Lower lobe of right lung (tissue), 2 donors: ENCODE measurements around the gene TP63. TPM values are rescaled to one million over a fixed set of nuclear protein-coding genes. Genes with fewer than 3 reads are reported as not detected.

Source experiments
- ATAC-seq, 2 donors: fragments of 200-7000 bp; cut with Tn5 transposase; one replicate each; pipeline ENCODE4 v1.9.1; 2020 to 2022; ENCODE audit warnings: mild to moderate bottlenecking in 2 of 2, moderate library complexity in 2 of 2
- DNase-seq: peaks from one replicate; pipeline ENCODE4 v3.0.0-alpha.2; 2020
- H3K27ac ChIP-seq: fragments of 200-600 bp; one replicate; pipeline ENCODE4 v1.8.0; 2022
- H3K27me3 ChIP-seq: fragments of 200-600 bp; one replicate; pipeline ENCODE4 v1.8.0; 2022; ENCODE audit warnings: low read depth
- H3K36me3 ChIP-seq: fragments of 200-600 bp; one replicate; pipeline ENCODE4 v1.8.0; 2022; ENCODE audit warnings: mild to moderate bottlenecking
- H3K4me1 ChIP-seq: fragments of 200-600 bp; one replicate; pipeline ENCODE4 v1.8.0; 2022
- H3K4me3 ChIP-seq: fragments of 200-600 bp; one replicate; pipeline ENCODE4 v1.8.0; 2022; ENCODE audit warnings: mild to moderate bottlenecking
- H3K9me3 ChIP-seq: fragments of 200-600 bp; one replicate; pipeline ENCODE4 v1.8.0; 2022
- CTCF ChIP-seq: fragments of 200-600 bp; IDR thresholded peaks from one replicate; pipeline ENCODE4 v1.8.0; 2022; ENCODE audit warnings: antibody characterized with exemption, mild to moderate bottlenecking
- intact Hi-C: fragments of 100-400 bp; cut with DNase I; formaldehyde crosslinking; loops from one replicate; pipeline ENCODE4 v1.11.0; 2022
- long read RNA-seq: library from polyadenylated mRNA; unstranded; transcript quantifications from one replicate; pipeline ENCODE4 v2.0.0, GENCODE V29; 2021
- total RNA-seq: library from RNA; stranded (reverse); fragmentation: NEBNext Ultra II Directional; extraction: Animal tissue kit (Norgen Biotek cat#: 25700); gene quantifications from one replicate; pipeline ENCODE4 v1.2.1, GENCODE V29; 2021
- donor health status: DM: no; HTN: yes; CAD: no; lungs with severe emphysema.

Gene TP63
- total RNA-seq, result 2.1 TPM
- long read RNA-seq, partial matches to known transcripts, result 0 of 1 reads
- long read RNA-seq, other reads (novel, unspliced or antisense), result 1 of 1 reads

- no peaks in the 10 kb centered on the region for H3K9me3 ChIP-seq
- peak within 1 kb of the TSS; percentile 9 for H3K4me3 ChIP-seq
- ATAC-seq, result no peak
- peaks cover 12% of the 10 kb centered on the region for H3K4me1 ChIP-seq
- no peaks in the 10 kb centered on the region for H3K36me3 ChIP-seq
- H3K27ac ChIP-seq, result no peak within 1 kb of the TSS
- TF ChIP-seq CTCF, result no peak
- intact Hi-C loops, result no loop called here
- DNase-seq, result no peak
- H3K27me3 ChIP-seq, result no peaks in the 10 kb centered on the region
Measured at GRCh38 chr3:189631373-189631408, at the start of gene TP63. Gene TP63, plus strand, starts transcription at chr3:189631389. Its CDS starts 127 bp downstream, at chr3:189631516.

- intact Hi-C loops, result no loop called here
- DNase-seq (no peak), ATAC-seq (no peak)
- Histone ChIP-seq H3K27me3 (no peaks in the 10 kb centered on the region), H3K4me3 (no peak overlapping the region), H3K4me1 (no peaks in the 10 kb centered on the region), H3K27ac (no peak overlapping the region), H3K36me3 (no peaks in the 10 kb centered on the region), H3K9me3 (no peaks in the 10 kb centered on the region)
- TF ChIP-seq CTCF, result no peak
Measured at GRCh38 chr3:189582179-189582578, 49.0 kb upstream of the TP63 start.

GRCh38 chr3:189584645-189585044, 46.5 kb upstream of the TP63 start:
- no peak for DNase-seq
- no peak for ATAC-seq
- no peaks in the 10 kb centered on the region for H3K9me3 ChIP-seq

GRCh38 chr3:189586941-189587663, 44.1 kb upstream of the TP63 start:
- intact Hi-C loops, result no loop called here
- H3K36me3 ChIP-seq, result no peaks in the 10 kb centered on the region
- no peak for TF ChIP-seq CTCF
- no peaks in the 10 kb centered on the region for H3K4me1 ChIP-seq
- ATAC-seq (no peak), DNase-seq (no peak)
- H3K27ac ChIP-seq, result no peak overlapping the region
- H3K4me3 ChIP-seq, result no peak overlapping the region
- H3K27me3 ChIP-seq, result no peaks in the 10 kb centered on the region
- no peaks in the 10 kb centered on the region for H3K9me3 ChIP-seq

More at GRCh38 chr3:189584645-189585044, 46.5 kb upstream of the TP63 start:
- no peak overlapping the region for H3K27ac ChIP-seq
- H3K36me3 ChIP-seq, result no peaks in the 10 kb centered on the region
- H3K4me1 ChIP-seq, result no peaks in the 10 kb centered on the region
- no peaks in the 10 kb centered on the region for H3K27me3 ChIP-seq
- no peak for TF ChIP-seq CTCF
- intact Hi-C loops, result no loop called here
- no peak overlapping the region for H3K4me3 ChIP-seq

- Histone ChIP-seq H3K27me3 (no peaks in the 10 kb centered on the region), H3K27ac (no peak overlapping the region), H3K4me3 (no peak overlapping the region), H3K4me1 (no peaks in the 10 kb centered on the region), H3K9me3 (no peaks in the 10 kb centered on the region), H3K36me3 (no peaks in the 10 kb centered on the region)
- intact Hi-C loops, result no loop called here
- no peak for ATAC-seq
- no peak for DNase-seq
- no peak for TF ChIP-seq CTCF
Measured at GRCh38 chr3:189587664-189588040, 43.5 kb upstream of the TP63 start.

GRCh38 chr3:189588070-189588469, 43.1 kb upstream of the TP63 start:
- intact Hi-C loops, result no loop called here
- no peak for DNase-seq
- no peak for TF ChIP-seq CTCF

More at GRCh38 chr3:189588070-189588469, 43.1 kb upstream of the TP63 start:
- H3K4me3 ChIP-seq, result no peak overlapping the region
- H3K4me1 ChIP-seq, result no peaks in the 10 kb centered on the region
- no peaks in the 10 kb centered on the region for H3K27me3 ChIP-seq
- ATAC-seq, result no peak
- no peak overlapping the region for H3K27ac ChIP-seq
- no peaks in the 10 kb centered on the region for H3K36me3 ChIP-seq
- no peaks in the 10 kb centered on the region for H3K9me3 ChIP-seq
